ENCODE results near the gene ZYG11B. TPM values are rescaled to one million over a fixed set of nuclear protein-coding genes. Genes with fewer than 3 reads are reported as not detected.
A peak's percentile ranks its signal among the peaks of the same experiment; 100 is the strongest.

Gene ZYG11B
- total RNA-seq (ENCODE audit: low replicate concordance), result 36.3 and 39.5 TPM in 2 replicates

DNA sequence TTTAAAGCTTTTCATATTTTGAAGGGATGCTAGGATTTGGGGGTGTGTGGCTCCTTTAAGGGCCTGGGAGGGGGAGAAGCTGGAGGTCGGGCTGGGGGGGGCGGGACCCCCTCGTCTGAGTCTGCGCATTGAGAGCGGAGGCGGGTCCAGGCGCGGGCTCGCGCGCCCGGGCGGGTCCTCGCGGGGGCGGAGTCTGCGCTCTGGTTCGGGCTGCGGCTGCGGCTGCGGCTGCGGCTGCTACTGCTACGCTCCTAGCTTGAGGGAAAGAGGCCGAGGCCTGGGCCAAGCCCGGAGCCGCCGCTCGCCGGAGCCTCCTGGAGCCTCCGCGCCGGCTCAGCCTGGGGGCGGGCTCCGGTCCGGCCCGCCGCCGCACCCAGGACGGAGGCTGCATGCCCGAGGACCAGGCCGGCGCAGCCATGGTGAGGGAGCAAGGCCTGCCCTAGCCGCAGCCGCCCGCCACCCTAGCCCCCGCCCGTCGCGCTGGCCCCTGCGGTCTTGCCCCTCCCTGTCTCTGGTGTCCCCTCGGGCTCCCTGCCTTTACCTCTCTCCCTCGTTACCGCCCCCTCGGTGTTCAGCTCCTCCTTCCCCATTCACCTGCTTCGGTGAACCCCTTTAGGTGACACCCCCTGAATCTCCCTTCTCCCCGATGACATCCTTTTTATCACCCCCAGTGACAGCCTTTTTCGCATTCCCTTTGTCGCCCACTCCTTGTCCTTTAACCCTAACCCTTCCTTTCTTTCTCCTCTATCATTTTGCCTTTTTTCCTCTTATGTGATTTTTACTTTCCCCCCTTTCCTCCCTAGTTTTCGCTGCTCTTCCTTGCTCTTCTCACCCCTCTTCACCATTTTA lies at the start of gene ZYG11B:
ZYG11B (plus strand) TSS at position 189 of the 849 bp plus-strand sequence; CDS start at position 390, 201 bp downstream.
- peak within 1 kb of the TSS; percentile 80 for H3K4me3 ChIP-seq
- no peaks in the 10 kb centered on the region for H3K9me3 ChIP-seq (ENCODE audit: low read depth)
- TF ChIP-seq, protein P1, sequence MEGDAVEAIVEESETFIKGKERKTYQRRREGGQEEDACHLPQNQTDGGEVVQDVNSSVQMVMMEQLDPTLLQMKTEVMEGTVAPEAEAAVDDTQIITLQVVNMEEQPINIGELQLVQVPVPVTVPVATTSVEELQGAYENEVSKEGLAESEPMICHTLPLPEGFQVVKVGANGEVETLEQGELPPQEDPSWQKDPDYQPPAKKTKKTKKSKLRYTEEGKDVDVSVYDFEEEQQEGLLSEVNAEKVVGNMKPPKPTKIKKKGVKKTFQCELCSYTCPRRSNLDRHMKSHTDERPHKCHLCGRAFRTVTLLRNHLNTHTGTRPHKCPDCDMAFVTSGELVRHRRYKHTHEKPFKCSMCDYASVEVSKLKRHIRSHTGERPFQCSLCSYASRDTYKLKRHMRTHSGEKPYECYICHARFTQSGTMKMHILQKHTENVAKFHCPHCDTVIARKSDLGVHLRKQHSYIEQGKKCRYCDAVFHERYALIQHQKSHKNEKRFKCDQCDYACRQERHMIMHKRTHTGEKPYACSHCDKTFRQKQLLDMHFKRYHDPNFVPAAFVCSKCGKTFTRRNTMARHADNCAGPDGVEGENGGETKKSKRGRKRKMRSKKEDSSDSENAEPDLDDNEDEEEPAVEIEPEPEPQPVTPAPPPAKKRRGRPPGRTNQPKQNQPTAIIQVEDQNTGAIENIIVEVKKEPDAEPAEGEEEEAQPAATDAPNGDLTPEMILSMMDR (IDR thresholded peaks at IDR 0.05), result no peak
- TF ChIP-seq EZH2phosphoT487 (IDR thresholded peaks at IDR 0.05) (no peak), EZH2 (IDR thresholded peaks at IDR 0.05) (no peak)
- Mint-ChIP-seq H3K9me3 (no peaks in the 10 kb centered on the region), H3K27ac (peak within 1 kb of the TSS; percentile 26), H3K27me3 (ENCODE audit: insufficient read depth, low read depth) (no peaks in the 10 kb centered on the region), H3K4me1 (peaks cover 29% of the 10 kb centered on the region), H3K4me3 (peak within 1 kb of the TSS; percentile 94), H3K36me3 (no peaks in the 10 kb centered on the region)
- H4K20me1 ChIP-seq (ENCODE audit: low read depth), result peaks cover 30% of the 10 kb centered on the region
- H3K36me3 ChIP-seq, result no peaks in the 10 kb centered on the region
- H3K4me1 ChIP-seq, result peaks cover 16% of the 10 kb centered on the region
- H3K27ac ChIP-seq, result peak within 1 kb of the TSS; percentile 83
- peak within 1 kb of the TSS; percentile 90 for H3K4me2 ChIP-seq
- peak within 1 kb of the TSS; percentile 97 for H2AFZ ChIP-seq (replicated peaks)
- H3K79me2 ChIP-seq (ENCODE audit: low read depth), result peaks cover 49% of the 10 kb centered on the region
- H3F3A ChIP-seq (ENCODE audit: low read depth), result peaks cover 7% of the 10 kb centered on the region
- peak; percentile 94 for DNase-seq (ENCODE audit: low spot score)
- H3K9ac ChIP-seq, result peak within 1 kb of the TSS; percentile 77
- H3K27me3 ChIP-seq, result no peaks in the 10 kb centered on the region

DNA sequence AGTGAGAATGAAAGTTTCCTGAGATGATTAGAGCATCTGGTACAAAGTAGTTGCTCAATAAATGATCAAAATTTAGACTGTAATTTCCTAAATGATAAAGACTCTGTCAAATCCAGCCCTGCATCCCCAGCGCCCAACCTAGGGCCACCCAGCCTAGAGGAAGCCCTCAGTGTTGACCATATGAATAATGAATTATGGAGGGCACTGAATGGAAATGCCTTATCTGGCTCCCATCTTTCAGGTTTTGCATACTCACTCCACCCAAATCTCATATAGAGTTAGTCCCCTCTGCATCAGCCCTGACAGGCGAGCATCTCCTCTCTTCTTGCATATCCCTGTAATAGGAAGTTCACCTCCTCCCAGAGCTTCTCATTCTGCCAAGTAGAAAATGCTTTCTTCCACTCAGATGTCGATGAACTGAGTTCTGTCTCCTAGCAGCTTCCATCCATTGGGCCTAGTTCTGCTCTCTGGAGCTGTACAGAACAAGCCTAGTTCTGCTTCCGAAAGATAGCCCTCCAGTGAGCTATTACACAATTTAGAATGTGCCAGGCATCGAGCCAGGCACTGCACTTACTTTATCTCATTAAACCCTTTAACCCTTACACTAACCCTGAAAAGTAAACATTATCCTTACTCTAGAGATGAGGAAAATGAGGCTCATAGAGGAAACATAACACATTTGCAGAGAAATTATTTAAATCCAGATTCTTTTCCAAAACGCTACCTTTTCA lies 49.0 kb upstream of the ZYG11B start:
- Mint-ChIP-seq H3K36me3 (no peaks in the 10 kb centered on the region), H3K27me3 (ENCODE audit: insufficient read depth, low read depth) (peaks cover 9% of the 10 kb centered on the region), H3K9me3 (no peaks in the 10 kb centered on the region), H3K27ac (no peak overlapping the region), H3K4me1 (peaks cover 28% of the 10 kb centered on the region), H3K4me3 (no peak overlapping the region)
- H2AFZ ChIP-seq (replicated peaks), result no peak overlapping the region
- no peaks in the 10 kb centered on the region for H3K36me3 ChIP-seq
- H3K79me2 ChIP-seq (ENCODE audit: low read depth), result no peaks in the 10 kb centered on the region
- H4K20me1 ChIP-seq (ENCODE audit: low read depth), result no peaks in the 10 kb centered on the region
- no peak for TF ChIP-seq EZH2phosphoT487 (IDR thresholded peaks at IDR 0.05)
- TF ChIP-seq EZH2 (IDR thresholded peaks at IDR 0.05), result no peak
- TF ChIP-seq, protein P1 (IDR thresholded peaks at IDR 0.05), result no peak
- no peak overlapping the region for H3K27ac ChIP-seq
- DNase-seq (ENCODE audit: low spot score), result no peak
- H3K4me2 ChIP-seq, result no peak overlapping the region
- H3K27me3 ChIP-seq, result no peaks in the 10 kb centered on the region
- no peaks in the 10 kb centered on the region for H3K9me3 ChIP-seq (ENCODE audit: low read depth)
- peaks cover 40% of the 10 kb centered on the region for H3F3A ChIP-seq (ENCODE audit: low read depth)
- H3K9ac ChIP-seq, result no peak overlapping the region
- no peak overlapping the region for H3K4me3 ChIP-seq
- peaks cover 15% of the 10 kb centered on the region for H3K4me1 ChIP-seq

GRCh38 chr1:52679048-52679447 lies 47.2 kb upstream of the ZYG11B start:
- Histone ChIP-seq H3K27ac (peak overlapping the region; percentile 73), H2AFZ (replicated peaks) (no peak overlapping the region), H3K9ac (no peak overlapping the region), H3F3A (ENCODE audit: low read depth) (peaks cover 35% of the 10 kb centered on the region), H3K4me1 (peaks cover 15% of the 10 kb centered on the region), H3K4me3 (no peak overlapping the region), H3K9me3 (ENCODE audit: low read depth) (no peaks in the 10 kb centered on the region), H4K20me1 (ENCODE audit: low read depth) (no peaks in the 10 kb centered on the region), H3K79me2 (ENCODE audit: low read depth) (no peaks in the 10 kb centered on the region), H3K4me2 (peak overlapping the region; percentile 50), H3K27me3 (no peaks in the 10 kb centered on the region), H3K36me3 (no peaks in the 10 kb centered on the region)
- TF ChIP-seq EZH2 (IDR thresholded peaks at IDR 0.05) (no peak), EZH2phosphoT487 (IDR thresholded peaks at IDR 0.05) (no peak)
- TF ChIP-seq, protein P1 (IDR thresholded peaks at IDR 0.05), result no peak
- peak; percentile 31 for DNase-seq (ENCODE audit: low spot score)
- Mint-ChIP-seq H3K36me3 (no peaks in the 10 kb centered on the region), H3K4me3 (no peak overlapping the region), H3K9me3 (no peaks in the 10 kb centered on the region), H3K27ac (peak overlapping the region; percentile 38), H3K27me3 (ENCODE audit: insufficient read depth, low read depth) (peaks cover 4% of the 10 kb centered on the region), H3K4me1 (peaks cover 25% of the 10 kb centered on the region)
